ENCODE results near the gene KRT24. TPM values are rescaled to one million over a fixed set of nuclear protein-coding genes. Genes with fewer than 3 reads are reported as not detected.

KRT24 gene
- total RNA-seq, 1 donor from 2014 or later = not detected

GRCh38 chr17:40734018-40734417, 30.5 kb upstream of the KRT24 start:
- no peak for TF ChIP-seq CTCF (IDR thresholded peaks at IDR 0.05; ENCODE audit: unreplicated experiment)
- DNase-seq (ENCODE audit: low spot score) = no peak
- H3K36me3 Mint-ChIP-seq (ENCODE audit: low read depth, unreplicated experiment) = no peaks in the 10 kb centered on the region
- H3K9me3 Mint-ChIP-seq (ENCODE audit: unreplicated experiment) = no peaks in the 10 kb centered on the region
- no peak overlapping the region for H3K27ac Mint-ChIP-seq (ENCODE audit: unreplicated experiment)
- peaks cover 2% of the 10 kb centered on the region for H3K27me3 Mint-ChIP-seq (ENCODE audit: unreplicated experiment)
- no peaks in the 10 kb centered on the region for H3K4me1 Mint-ChIP-seq (ENCODE audit: unreplicated experiment)
- H3K4me3 Mint-ChIP-seq (ENCODE audit: unreplicated experiment) = no peak overlapping the region

- Mint-ChIP-seq H3K36me3 (ENCODE audit: low read depth, unreplicated experiment) (no peaks in the 10 kb centered on the region), H3K4me1 (ENCODE audit: unreplicated experiment) (no peaks in the 10 kb centered on the region), H3K27me3 (ENCODE audit: unreplicated experiment) (peaks cover 2% of the 10 kb centered on the region), H3K27ac (ENCODE audit: unreplicated experiment) (no peak overlapping the region), H3K9me3 (ENCODE audit: unreplicated experiment) (no peaks in the 10 kb centered on the region), H3K4me3 (ENCODE audit: unreplicated experiment) (no peak overlapping the region)
- no peak for DNase-seq (ENCODE audit: low spot score)
- no peak for TF ChIP-seq CTCF (IDR thresholded peaks at IDR 0.05; ENCODE audit: unreplicated experiment)
Measured at GRCh38 chr17:40730970-40731369, 27.4 kb upstream of the KRT24 start.

- Mint-ChIP-seq H3K4me1 (ENCODE audit: unreplicated experiment) (no peaks in the 10 kb centered on the region), H3K27ac (ENCODE audit: unreplicated experiment) (no peak overlapping the region), H3K9me3 (ENCODE audit: unreplicated experiment) (no peaks in the 10 kb centered on the region), H3K4me3 (ENCODE audit: unreplicated experiment) (no peak overlapping the region), H3K36me3 (ENCODE audit: low read depth, unreplicated experiment) (no peaks in the 10 kb centered on the region), H3K27me3 (ENCODE audit: unreplicated experiment) (peaks cover 1% of the 10 kb centered on the region)
- no peak for DNase-seq (ENCODE audit: low spot score)
- TF ChIP-seq CTCF (IDR thresholded peaks at IDR 0.05; ENCODE audit: unreplicated experiment) = no peak
Measured at GRCh38 chr17:40727447-40728231, 24.1 kb upstream of the KRT24 start.

- H3K27ac Mint-ChIP-seq (ENCODE audit: unreplicated experiment) = no peak overlapping the region
- H3K27me3 Mint-ChIP-seq (ENCODE audit: unreplicated experiment) = peaks cover 1% of the 10 kb centered on the region
- no peak for DNase-seq (ENCODE audit: low spot score)
- no peaks in the 10 kb centered on the region for H3K4me1 Mint-ChIP-seq (ENCODE audit: unreplicated experiment)
- H3K4me3 Mint-ChIP-seq (ENCODE audit: unreplicated experiment) = no peak overlapping the region
- no peaks in the 10 kb centered on the region for H3K9me3 Mint-ChIP-seq (ENCODE audit: unreplicated experiment)
- H3K36me3 Mint-ChIP-seq (ENCODE audit: low read depth, unreplicated experiment) = no peaks in the 10 kb centered on the region
- TF ChIP-seq CTCF (IDR thresholded peaks at IDR 0.05; ENCODE audit: unreplicated experiment) = no peak
Measured at GRCh38 chr17:40726919-40727318, 23.4 kb upstream of the KRT24 start.

- Mint-ChIP-seq H3K4me1 (ENCODE audit: unreplicated experiment) (no peaks in the 10 kb centered on the region), H3K4me3 (ENCODE audit: unreplicated experiment) (no peak overlapping the region), H3K9me3 (ENCODE audit: unreplicated experiment) (no peaks in the 10 kb centered on the region), H3K36me3 (ENCODE audit: low read depth, unreplicated experiment) (no peaks in the 10 kb centered on the region), H3K27ac (ENCODE audit: unreplicated experiment) (no peak overlapping the region), H3K27me3 (ENCODE audit: unreplicated experiment) (peaks cover 3% of the 10 kb centered on the region)
- no peak for TF ChIP-seq CTCF (IDR thresholded peaks at IDR 0.05; ENCODE audit: unreplicated experiment)
- no peak for DNase-seq (ENCODE audit: low spot score)
Measured at GRCh38 chr17:40724656-40725055, 21.1 kb upstream of the KRT24 start.

All from endothelial cell (in vitro differentiated cells).